Stimulated activated CD4-positive, alpha-beta T cell treated with anti-CD3 and anti-CD28 coated beads, Interleukin-1b, Interleukin-23, amount 100 ng/mL, for 1 hour (primary cell): ENCODE results near the gene COLGALT1.

Source experiments
- DNase-seq, 2 donors: peaks; one replicate each; pipeline ENCODE4 v3.0.0-alpha.2; 2020; ENCODE audit warnings: low read depth in 2 of 2

The COLGALT1 gene

DNA sequence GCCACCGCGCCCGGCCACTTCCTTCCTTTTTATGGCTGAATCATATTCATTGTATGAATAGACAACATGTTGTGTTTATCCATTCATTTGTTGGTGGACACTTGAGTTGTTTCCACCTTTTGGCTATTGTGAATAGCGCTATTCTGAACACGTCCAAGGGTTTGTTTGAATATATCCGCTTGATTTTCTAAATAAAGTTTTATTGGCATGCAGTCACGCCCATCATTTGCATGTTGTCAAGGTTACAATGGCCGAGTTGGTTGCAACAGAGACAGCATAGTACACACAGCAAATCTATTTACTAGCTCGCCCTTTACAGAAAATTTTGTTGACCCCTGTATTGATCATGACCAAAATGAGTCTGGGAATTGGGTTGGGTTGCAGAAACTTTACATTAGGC is 43.5 kb downstream of the COLGALT1 start:
- no peak for DNase-seq

DNA sequence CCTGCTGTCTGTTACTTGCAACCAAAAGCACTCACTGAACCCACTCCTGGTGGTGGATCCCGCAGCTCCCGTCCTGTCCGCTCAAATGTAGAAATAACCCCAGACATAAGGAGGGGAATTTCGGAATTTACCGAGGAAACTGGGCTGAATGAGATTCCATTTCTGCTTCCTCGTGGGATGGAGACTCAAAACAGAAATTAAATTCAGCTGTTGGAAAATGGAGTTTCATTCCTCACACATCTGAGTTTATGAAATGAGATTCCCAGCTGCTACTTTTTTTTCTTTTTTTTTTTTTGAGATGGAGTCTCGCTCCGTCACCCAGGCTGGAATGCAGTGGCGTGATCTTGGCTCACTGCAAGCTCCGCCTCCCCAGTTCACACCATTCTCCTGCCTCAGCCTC is 44.3 kb downstream of the COLGALT1 start:
- no peak for DNase-seq

DNA sequence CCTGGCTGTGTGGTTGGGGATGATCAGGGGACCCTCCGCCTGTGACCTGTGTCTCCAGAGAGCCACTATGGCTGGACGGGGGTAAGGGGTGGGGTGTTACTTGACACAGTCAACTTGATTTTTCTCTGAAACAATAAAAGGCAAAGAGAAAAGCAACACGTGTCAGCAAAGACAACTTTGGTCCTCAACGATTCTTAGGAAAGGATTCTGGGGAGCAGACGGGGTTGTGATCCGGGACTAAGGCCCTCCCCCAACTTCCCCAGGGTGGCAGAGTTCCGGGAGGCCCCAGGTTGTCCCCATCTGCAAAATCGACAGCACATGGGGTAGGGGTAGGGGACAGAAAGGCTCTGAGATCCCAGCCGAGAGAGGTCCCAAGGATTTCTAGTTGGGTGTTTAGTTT is 46.2 kb downstream of the COLGALT1 start:
- no peak for DNase-seq

DNA sequence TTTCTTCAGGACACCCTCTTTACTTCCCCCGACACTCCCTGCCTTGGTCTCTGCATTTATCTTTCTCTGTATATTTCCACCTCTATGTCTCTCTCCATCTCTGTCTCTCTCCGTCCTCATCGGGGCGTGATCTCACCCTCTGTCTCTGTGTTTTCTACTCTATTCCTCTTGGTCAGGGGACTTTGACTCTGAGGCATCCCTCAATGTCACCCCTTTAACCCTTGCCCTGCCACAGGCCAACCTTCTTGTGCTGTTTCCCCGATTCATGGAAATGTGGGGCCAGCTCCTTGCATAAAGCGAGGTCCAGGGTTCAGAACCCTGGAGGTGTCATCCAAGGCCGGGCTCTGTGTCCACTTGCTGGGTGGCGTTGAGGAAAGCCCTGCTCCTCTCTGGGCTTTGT is 46.8 kb downstream of the COLGALT1 start:
- DNase-seq, result no peak

DNA sequence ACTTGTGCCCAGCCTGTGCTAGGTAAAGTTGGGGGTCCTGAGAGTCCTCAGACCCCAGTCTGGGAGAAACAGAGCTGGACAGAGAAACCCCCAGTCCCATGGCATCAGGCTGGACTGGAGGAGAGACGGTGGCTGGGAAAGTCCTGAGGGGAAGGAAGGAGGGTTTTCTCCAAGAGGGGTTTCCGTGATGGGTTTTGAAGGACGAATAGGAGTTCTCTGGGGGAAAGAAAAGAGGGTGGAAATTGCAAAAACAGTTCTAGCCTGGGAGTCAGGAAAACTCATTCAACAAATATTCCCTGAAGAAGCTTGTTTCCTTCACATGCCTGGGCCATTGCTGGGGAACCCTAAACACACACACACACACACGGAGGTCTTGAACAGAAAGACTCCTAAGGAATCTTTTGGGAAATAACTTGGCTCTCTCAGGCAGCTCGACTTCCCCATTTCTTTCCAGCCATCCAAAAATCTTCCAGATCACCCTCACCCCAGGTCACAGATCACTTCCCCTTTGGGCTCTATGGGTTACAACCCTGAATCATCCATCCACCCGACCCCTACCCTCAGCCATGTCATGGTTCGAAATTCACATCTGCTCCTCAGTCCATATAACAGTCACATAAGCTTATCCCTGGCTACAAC is 47.5 kb downstream of the COLGALT1 start:
- no peak for DNase-seq

DNA sequence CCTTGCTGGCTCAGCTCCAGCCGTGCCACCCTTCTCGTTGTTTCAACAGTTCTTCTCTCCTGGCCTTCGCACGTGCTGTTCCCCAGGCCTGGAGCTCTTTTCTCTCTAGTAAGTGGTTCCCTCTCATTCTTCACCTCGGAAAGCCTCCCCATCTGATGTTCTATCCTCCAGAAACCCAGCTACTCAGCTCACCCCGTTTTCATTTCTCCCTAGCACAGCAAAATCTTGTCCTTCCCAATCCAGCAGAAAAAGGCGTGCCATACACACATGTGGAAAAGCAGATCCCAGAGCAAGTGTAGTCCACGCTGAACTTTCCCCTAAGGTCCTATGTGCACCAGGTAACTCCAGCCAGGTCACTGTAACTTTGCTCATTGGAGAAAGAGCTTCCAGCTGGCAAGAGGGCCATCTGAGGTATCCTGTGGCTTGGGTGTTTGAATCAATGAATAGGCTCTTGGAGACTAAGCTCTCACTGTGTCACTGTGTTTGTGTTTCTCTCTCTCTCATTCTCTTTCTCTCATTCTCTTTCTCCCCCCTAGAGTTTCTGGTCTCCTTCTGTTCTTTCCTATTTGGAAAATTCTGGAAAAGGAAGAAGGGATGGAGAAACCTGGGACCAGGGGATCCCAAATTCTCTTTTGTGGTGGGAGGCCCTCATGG is 49.0 kb downstream of the COLGALT1 start:
- DNase-seq, result no peak

DNA sequence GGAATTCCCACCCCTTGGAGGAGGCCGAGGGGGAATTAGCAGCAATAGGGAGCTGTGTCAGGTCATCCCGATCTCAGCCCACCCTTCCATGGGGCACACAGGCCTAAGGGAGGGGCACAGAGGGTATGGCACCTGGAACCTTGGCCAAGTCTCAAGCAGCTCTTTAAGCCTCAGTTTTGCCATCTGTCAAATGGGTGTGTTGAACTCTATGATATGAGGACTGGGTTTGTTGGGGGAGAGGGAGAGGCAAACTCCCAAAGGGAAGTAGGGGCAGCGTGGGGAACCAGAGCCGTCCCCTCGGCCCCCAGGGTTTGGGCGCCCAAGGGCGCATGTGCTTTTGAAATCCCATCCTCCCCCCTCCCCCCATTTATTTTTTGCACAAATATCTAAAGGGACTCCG is 49.7 kb downstream of the COLGALT1 start:
- no peak for DNase-seq

DNA sequence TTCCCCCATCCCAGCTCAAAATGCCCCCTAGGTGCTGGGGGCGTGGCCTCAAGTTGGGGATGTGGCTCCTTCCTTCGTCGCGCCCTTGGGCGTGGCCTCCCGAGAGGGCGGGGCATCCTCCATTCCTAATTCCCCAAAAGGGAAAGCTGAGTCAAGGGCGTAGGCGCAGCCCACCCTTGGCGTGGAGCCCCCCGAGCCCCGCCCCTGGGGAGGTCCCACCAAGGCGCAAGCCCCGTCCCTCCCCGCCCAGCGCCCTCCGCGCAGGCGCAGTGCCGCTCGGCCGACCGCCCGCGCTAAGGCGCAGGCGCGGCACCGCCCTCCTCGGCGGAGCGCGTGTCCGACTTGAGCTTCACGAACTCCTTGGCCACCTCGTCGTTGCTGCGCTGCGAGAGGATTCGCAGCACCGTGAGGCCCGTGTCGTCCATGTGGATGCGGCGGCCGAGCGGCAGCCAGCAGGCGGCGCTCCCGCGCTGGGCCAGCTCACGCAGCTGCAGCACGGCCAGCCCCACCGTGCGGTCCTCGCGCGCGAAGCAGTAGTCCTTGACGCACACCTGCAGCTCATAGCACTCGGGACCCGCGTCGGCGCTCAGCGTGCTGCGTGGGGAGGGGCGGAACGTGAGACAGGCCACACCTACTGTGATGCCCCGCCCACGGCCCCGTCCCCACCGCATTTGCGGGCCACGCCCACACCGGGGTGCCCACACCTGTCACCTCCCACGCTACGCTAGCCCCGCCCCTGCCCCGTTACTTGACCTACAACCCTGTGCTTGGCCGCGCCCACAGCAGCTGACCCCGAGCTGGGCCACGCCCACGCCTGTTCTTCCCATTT is 50.5 kb downstream of the COLGALT1 start:
- peak; percentile 52 to 62 for DNase-seq

DNA sequence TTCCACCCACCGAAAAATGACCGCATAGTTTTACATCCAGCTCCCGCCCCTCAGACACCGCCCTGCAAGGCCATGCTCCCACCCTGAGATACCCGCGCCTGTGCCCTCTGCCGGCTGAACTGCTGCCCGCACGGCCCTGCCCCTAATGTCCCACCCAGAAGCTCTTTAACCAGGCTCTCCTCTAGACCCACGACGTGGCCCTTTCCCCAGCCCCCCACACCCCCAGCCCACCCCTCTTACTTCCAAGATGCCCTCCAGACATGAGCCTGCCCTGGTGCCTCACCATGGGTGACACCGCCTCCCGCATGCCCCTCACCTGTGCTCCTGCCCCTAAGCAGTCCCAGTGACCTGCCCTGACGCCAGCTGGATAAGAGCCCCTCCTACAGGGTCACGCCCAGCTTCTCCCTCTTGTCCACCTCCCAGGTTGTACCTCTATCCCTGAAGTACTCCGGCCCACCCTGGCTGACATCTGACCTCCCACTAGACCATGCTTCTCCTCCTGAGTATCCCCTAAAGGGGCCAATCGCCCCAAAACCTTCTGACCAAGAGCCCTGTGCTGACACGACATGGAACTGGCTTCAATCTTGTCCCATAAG is 51.2 kb downstream of the COLGALT1 start:
- DNase-seq, result no peak

DNA sequence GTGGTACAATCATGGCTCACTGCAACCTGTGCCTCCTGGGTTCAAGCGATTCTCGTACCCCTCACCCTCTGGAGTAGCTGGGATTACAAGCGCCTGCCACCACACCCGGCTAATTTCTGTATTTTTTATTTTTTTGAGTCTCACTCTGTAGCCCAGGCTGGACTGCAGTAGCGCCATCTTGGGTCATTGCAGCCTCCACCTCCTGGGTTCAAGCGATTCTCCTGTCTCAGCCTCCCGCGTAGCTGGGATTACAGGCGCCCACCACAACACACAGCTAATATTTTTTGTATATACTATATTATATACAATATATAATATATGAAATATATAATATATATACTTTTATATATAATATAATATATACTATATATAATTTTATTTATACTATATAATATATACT is 52.5 kb downstream of the COLGALT1 start:
- DNase-seq, result no peak

DNA sequence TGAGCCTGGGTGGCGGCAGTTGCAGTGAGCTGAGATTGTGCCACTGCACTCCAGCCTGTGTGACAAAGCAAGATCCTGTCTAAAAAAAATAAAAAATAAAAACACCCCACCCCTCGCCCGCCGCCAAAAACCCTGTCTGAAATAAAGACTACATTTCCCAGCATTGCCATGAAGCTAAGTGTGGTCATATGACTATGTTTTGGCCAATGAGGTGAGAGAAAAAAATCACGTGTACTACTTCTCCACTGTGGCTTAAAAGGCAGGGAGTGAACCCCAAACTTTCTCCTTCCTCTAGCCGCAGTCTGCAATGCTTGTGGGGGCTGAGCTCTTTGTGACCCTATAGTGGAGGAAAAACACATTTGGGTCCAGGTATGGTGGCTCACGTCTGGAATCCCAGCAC is 54.9 kb downstream of the COLGALT1 start:
- no peak for DNase-seq

DNA sequence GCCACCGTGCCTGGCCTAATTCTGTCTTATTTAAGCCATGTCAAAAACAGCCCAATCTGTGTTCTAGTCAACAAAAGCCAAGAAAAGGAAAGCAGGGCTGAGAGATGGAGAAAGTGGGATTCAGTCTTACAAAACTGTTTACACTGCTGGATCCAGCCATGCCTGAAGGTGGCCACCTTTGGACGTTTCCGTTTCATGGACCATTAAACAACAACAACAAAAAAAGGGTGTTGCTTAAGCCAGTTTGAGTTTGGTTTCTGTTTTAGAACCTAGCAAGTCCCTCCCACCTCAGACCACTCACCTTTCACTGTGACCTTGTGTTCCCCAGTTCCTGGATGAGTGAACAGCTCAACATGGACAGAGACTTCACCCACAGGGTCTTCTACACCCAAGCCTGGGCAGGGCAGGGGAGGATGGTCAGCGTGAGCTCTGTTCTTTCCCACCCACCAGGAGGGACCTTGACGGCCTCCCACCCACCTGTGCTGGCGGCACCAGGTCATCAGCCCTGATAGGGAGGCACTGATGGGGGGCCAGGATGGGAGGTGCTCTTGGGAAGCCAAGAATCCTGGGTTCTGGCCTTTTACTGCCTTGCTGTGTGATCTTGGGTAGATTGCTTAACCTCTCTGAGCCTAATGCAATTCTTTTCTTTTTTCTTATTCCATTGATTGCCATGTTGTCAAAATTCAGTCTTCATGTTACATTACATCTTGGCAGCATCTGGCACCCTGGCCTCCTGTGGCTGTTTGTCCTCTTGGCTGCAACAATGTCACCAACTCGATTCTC is 56.2 kb downstream of the COLGALT1 start:
- DNase-seq, result no peak

DNA sequence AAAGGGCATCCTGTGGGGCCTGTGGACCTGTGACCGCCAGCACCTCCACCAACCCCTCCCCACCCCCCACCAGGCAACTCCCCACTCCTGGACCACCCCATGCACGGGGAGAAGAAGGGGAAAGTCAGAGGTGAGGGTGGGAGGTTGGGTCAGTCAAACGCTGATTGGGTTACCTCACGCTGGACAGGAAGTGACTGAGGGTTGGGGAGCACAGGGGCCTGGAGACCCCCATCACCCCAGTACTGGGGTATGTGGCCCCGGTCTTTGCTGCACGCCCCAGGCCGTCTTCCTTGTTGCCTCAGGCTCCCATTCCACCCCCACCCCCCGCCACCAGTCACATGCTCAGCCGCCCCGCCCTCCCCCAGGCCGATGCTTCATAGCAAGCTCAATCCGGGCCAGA is 59.0 kb downstream of the COLGALT1 start:
- no peak for DNase-seq

DNA sequence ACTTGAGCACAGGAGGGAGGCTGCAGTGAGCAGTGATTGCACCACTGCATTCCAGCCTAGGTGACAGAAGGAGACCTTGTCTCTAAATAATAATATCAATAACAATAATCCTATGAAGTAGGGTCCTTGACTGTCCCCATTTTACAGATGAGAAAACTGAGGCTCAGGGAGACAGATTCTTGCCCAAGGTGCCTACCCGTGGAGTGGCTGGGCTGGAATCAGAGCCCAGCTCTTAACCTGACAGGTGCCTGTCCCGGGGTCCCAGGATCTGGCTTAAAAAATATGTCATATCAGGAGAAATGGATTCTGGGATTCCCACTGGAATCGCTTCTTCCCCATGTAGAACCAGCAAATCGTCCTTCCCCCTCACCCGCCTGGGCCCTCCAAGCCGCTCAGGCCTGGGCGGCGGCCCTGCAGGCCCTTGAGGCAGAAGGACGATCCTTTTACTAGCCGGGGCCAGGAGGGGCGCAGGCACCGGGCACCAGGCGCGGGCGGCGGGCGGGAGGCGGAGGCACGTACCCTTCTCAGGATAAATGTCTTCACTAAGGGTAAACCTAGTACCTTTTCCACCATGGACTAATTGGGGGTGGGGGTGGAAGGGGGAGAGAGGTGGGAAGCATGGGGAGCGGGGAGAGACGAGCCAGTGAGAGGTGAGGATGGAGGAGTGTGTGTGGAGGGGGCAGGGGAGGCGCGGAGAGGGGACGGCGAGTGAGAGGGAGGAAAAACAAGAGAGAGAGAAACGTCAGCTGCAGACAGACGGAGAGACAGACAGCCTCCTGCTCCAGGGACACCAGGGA is 60.6 kb downstream of the COLGALT1 start:
- DNase-seq, result no peak

DNA sequence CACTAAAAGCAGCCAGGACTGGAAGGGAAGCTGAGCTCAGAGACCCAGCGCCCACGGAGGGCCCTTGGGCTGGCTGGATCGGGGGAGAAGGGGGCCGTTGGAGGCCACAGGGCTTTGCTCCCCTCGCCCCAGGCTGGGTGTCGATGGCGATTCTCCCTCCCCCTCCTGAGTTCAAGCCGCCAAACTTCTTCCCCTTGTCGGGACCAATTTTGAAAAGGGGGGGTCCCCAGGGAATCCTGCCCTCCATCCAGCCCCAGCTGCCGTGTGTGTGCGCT is 61.2 kb downstream of the COLGALT1 start:
- no peak for DNase-seq

DNA sequence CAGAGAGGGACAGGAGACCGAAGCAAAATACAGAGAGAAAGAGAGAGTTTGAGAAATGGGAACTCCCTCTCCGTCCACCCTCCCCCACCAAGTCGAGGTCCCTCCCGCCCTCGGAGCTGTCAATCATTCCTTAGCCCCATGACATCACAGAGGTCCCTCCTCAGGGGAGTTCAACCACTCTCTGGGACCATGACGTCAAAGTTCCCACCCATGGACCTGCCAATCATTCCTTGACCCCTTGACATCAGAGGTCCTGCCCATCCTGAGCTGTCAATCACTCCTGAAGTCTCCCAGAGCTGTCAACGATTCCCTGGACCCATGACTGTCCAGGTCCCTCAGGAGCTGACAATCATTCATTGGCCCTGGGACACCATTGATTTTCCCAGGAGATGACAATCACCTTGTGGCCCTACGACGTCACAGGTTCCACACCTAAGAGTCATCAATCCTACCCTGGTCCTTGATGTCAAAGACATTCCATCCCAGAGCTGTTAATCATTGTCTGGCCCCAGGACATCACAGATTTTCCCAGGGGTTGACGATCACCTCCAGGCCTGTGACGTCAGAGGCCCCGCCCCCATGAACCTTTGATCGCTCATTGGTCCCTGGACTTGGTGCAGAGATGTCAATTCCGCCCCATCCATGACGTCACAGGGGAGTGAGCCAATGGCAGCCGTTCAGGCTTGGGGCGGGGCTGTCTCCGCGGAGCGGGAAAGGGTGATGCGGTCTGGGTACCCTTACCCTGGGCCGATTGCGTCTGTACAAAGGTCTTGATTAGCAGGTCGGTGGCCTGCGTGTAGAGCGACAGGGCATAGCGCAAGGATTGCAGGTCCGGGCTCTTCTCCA is 61.7 kb downstream of the COLGALT1 start:
- DNase-seq, result no peak

DNA sequence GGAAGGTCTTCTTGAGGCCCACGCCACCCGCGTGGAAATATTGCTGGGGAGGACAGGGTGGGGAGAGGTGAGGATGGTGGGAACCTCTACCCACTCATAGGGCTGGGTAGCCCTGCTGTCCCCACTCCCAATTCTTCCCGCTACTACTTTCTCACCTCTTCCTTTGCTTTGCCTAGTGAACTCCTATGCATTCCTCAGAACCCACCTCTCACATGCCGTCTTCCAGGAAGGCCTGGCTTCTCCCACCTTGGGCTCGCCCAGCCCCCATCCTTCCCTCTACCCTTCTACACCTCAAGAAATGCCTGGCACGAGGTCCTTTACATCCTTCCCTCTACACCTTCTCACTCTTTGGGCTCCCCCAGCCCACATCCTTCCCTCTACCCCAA is 62.4 kb downstream of the COLGALT1 start:
- DNase-seq, result no peak

DNA sequence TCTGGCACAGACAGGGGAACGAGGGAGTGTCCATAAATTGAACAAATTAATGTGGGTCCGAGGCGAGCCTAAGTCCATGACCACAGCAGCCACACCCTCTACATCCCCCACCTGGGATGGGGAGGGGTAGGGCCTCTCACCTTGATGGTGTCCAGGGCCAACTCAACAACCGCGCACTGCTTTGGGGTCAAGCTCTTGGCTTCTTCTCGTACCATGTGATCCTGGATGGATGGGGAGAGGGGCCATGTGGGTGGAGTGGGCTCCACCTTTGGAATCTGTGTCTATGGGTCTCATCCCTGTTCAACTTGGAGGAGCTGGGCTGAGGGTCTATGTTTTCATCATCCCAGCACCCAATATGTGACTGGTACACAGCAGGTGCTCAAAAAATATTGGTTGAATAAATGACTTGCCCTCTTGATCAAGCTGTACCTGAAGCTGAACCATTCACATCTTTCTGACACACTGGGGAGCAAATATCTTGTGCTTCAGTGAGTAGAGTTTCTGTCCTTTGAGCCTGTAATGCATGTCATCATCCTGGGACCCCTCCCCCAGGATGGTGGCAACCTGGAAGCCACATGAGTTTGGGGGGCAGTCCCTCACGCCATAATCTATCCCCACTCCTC is 62.9 kb downstream of the COLGALT1 start:
- DNase-seq, result no peak

DNA sequence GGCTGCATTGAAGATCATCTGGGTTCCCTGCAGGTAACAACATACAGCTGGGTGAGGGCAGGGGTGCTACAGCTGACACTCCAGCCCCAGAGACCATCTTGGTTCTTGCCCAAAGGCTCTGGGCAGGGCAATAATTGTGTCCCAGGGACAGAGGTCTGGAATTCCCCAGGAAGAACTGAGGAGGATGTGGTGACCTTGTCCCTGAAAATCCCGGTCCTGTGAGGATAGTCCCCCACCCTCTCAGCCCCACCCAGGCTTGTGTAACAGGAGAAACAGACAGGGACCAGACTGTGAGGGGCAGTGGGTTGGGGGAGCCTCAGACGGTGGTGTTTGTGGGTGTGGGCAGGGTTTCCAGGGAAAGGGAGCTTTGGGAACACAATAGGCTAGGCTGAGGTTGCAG is 63.5 kb downstream of the COLGALT1 start:
- no peak for DNase-seq

DNA sequence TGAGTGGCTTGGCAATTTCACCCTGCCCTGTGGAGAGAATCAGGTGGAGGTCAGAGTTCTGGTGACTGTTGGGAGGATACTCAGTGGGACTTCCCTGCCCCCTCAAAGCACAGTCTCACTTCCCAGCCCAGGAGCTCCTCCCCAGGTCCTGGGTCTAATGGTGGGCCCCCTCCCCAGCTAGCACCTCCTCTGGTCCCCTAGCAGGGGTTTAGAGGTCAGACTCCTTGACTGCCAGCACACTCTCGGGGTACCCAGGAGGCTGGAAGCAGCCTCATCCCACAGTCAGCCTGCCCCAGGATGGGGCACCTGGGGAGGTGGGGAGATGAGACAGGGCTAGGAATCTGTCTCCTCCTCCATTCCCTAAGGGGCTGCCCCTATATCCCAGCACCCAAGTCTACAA is 65.2 kb downstream of the COLGALT1 start:
- DNase-seq, result no peak
